Naive thymus-derived CD4-positive, alpha-beta T cell (primary cell): Measurements from ENCODE around the gene MAPKAP1. TPM values are rescaled to one million over a fixed set of nuclear protein-coding genes. Genes with fewer than 3 reads are reported as not detected.

Source experiments
- ATAC-seq: fragments of 150-1000 bp; cut with Tn5 transposase; 2 replicates; pipeline ENCODE4 v1.10.0; 2021; ENCODE audit warnings: mild to moderate bottlenecking, moderate library complexity
- CTCF ChIA-PET: fragments of 350-600 bp; sonication (Branson Sonifier 250); formaldehyde crosslinking; loops from one replicate; lab custom pipeline; 2021; ENCODE audit warnings: antibody characterized with exemption; lab: Charles Lee
- POLR2A ChIA-PET: fragments of 350-600 bp; sonication (Branson Sonifier 250); formaldehyde crosslinking; loops from one replicate; lab custom pipeline; 2021; ENCODE audit warnings: antibody characterized with exemption, inconsistent platforms; lab: Charles Lee
- DNase-seq, 9 donors: peaks; one replicate each; pipeline versions ENCODE4 v3.0.0 to v3.0.0-alpha.2; 2020 to 2022; ENCODE audit warnings: mixed read lengths in 1 of 9
- H3K27ac ChIP-seq: one replicate; pipeline ENCODE4 v1.7.0; 2013; ENCODE audit warnings: mild to moderate bottlenecking, low read depth, low read length, moderate library complexity
- H3K27me3 ChIP-seq, 2 donors: one replicate each; pipeline ENCODE4 v1.7.0; 2013; ENCODE audit warnings: low read length in 2 of 2, mild to moderate bottlenecking in 2 of 2, moderate library complexity in 2 of 2; ENCODE audit not compliant: control insufficient read depth in 2 of 2, insufficient read depth in 2 of 2
- H3K36me3 ChIP-seq, 3 experiments: 1 replicate in 2 of 3; 2 replicates in 1 of 3; pipeline ENCODE4 v1.7.0; 2013; ENCODE audit warnings: low read length in 3 of 3, mild to moderate bottlenecking in 3 of 3, moderate library complexity in 1 of 3; ENCODE audit not compliant: insufficient read depth in 3 of 3, control insufficient read depth in 2 of 3
- H3K4me1 ChIP-seq, 2 donors: one replicate each; pipeline ENCODE4 v1.7.0; 2013; ENCODE audit warnings: low read length in 2 of 2, mild to moderate bottlenecking in 2 of 2, moderate library complexity in 1 of 2; ENCODE audit not compliant: control insufficient read depth in 2 of 2, insufficient read depth in 2 of 2
- H3K4me3 ChIP-seq: 2 replicates; pipeline ENCODE4 v1.7.0; 2013; ENCODE audit warnings: mild to moderate bottlenecking, low read length
- H3K9me3 ChIP-seq, 3 experiments: 1 replicate in 2 of 3; 2 replicates in 1 of 3; pipeline ENCODE4 v1.7.0; 2013; ENCODE audit warnings: low read length in 3 of 3; ENCODE audit not compliant: control insufficient read depth in 2 of 3
- H3K27ac Mint-ChIP-seq, 9 donors: one replicate each; pipeline ENCODE4 v1.8.0; 2020 to 2022; ENCODE audit warnings: mixed read lengths in 9 of 9, mild to moderate bottlenecking in 8 of 9, moderate library complexity in 5 of 9, inconsistent platforms in 2 of 9
- H3K27me3 Mint-ChIP-seq, 5 donors: one replicate each; pipeline ENCODE4 v1.8.0; 2021 to 2022; ENCODE audit warnings: mixed read lengths in 5 of 5, mild to moderate bottlenecking in 1 of 5
- H3K36me3 Mint-ChIP-seq, 5 donors: one replicate each; pipeline ENCODE4 v1.8.0; 2020 to 2022; ENCODE audit warnings: mixed read lengths in 5 of 5, mild to moderate bottlenecking in 3 of 5, inconsistent platforms in 1 of 5
- H3K4me1 Mint-ChIP-seq, 7 donors: one replicate each; pipeline ENCODE4 v1.8.0; 2020 to 2022; ENCODE audit warnings: mixed read lengths in 7 of 7, mild to moderate bottlenecking in 3 of 7, inconsistent platforms in 1 of 7
- H3K4me3 Mint-ChIP-seq, 10 donors: one replicate each; pipeline ENCODE4 v1.8.0; 2020 to 2022; ENCODE audit warnings: mild to moderate bottlenecking in 10 of 10, mixed read lengths in 10 of 10, moderate library complexity in 6 of 10, inconsistent platforms in 2 of 10
- H3K9me3 Mint-ChIP-seq, 11 donors: one replicate each; pipeline ENCODE4 v1.8.0; 2020 to 2022; ENCODE audit warnings: mixed read lengths in 11 of 11, mild to moderate bottlenecking in 4 of 11, inconsistent platforms in 1 of 11, moderate library complexity in 1 of 11
- intact Hi-C, 2 donors: fragments of 100-400 bp; cut with micrococcal nuclease; formaldehyde crosslinking; loops; one replicate each; pipeline ENCODE4 v1.15.1; 2023
- polyA plus RNA-seq, 2 donors: library from polyadenylated mRNA; unstranded; fragments of 300-500 nt; fragmentation: Illumina TruSeq; gene quantifications; one replicate each; pipeline ENCODE4 v1.2.3, GENCODE V29; 2021
- total RNA-seq, 6 experiments: library from RNA in 5 of 6; stranded (reverse) in 5 of 6; gene quantifications; 1 replicate in 5 of 6; 2 replicates in 1 of 6; pipeline ENCODE4 v1.2.3 and lab custom pipeline; 2021 to 2026

MAPKAP1 gene
- total and polyA plus RNA-seq, 7 experiments from 2014 or later = 41.3 to 73.6 (median 55.8) TPM

- H3K4me1 ChIP-seq = peaks cover 0 to under 1% of the 10 kb centered on the region in 2 donors
- POLR2A ChIA-PET = no interaction called here
- no peaks in the 10 kb centered on the region for H3K9me3 Mint-ChIP-seq
- DNase-seq (no peak), ATAC-seq (no peak)
- H3K4me3 ChIP-seq = no peak overlapping the region
- CTCF ChIA-PET = no interaction called here
- no peaks in the 10 kb centered on the region for H3K9me3 ChIP-seq
- H3K27ac ChIP-seq = no peak overlapping the region
- no peak overlapping the region for H3K4me3 Mint-ChIP-seq
- H3K36me3 ChIP-seq = peaks cover 0 to 7% (median 0%) of the 10 kb centered on the region in 3 experiments
- no peaks in the 10 kb centered on the region for H3K27me3 Mint-ChIP-seq
- H3K4me1 Mint-ChIP-seq = peaks cover 0 to 24% (median 4%) of the 10 kb centered on the region in 7 donors
- peaks cover 3 to 33% (median 14%) of the 10 kb centered on the region in 5 donors for H3K36me3 Mint-ChIP-seq
- intact Hi-C loops = loop anchor here in 1 of 2 donors (2.0 kb wide), 1 partner anchor 15 kb away; no protein-coding TSS in a partner anchor
- H3K27ac Mint-ChIP-seq = peak overlapping the region in 1 of 9 donors; percentile 41
- H3K27me3 ChIP-seq = no peaks in the 10 kb centered on the region
These were observed 190.7 kb downstream of the MAPKAP1 start for GRCh38 chr9:125515983-125516940.

- Mint-ChIP-seq H3K9me3 (peaks cover 0 to 1% (median 0%) of the 10 kb centered on the region in 11 donors), H3K4me3 (no peak overlapping the region), H3K27ac (no peak overlapping the region), H3K36me3 (peaks cover 3 to 27% (median 8%) of the 10 kb centered on the region in 5 donors), H3K27me3 (no peaks in the 10 kb centered on the region), H3K4me1 (peaks cover 0 to 17% (median 4%) of the 10 kb centered on the region in 7 donors)
- H3K4me1 ChIP-seq = no peaks in the 10 kb centered on the region
- no peaks in the 10 kb centered on the region for H3K27me3 ChIP-seq
- peaks cover 0 to 7% (median 0%) of the 10 kb centered on the region in 3 experiments for H3K36me3 ChIP-seq
- intact Hi-C loops = no loop called here
- H3K27ac ChIP-seq = no peak overlapping the region
- no peaks in the 10 kb centered on the region for H3K9me3 ChIP-seq
- no peak overlapping the region for H3K4me3 ChIP-seq
- ChIA-PET POLR2A (interaction anchor here (0.8 kb wide), 1 partner anchor 492 kb away, joined by 3 read pairs; no protein-coding TSS in a partner anchor), CTCF (no interaction called here)
- DNase-seq = no peak
- ATAC-seq = no peak
These were observed 191.7 kb downstream of the MAPKAP1 start for GRCh38 chr9:125515281-125515680.

GRCh38 chr9:125514468-125514867 is 192.5 kb downstream of the MAPKAP1 start:
- no peaks in the 10 kb centered on the region for H3K27me3 ChIP-seq
- peaks cover 3 to 29% (median 7%) of the 10 kb centered on the region in 5 donors for H3K36me3 Mint-ChIP-seq

GRCh38 chr9:125513668-125514413 is 193.2 kb downstream of the MAPKAP1 start:
- Mint-ChIP-seq H3K27me3 (no peaks in the 10 kb centered on the region), H3K4me3 (peak overlapping the region in 1 of 10 donors; percentile 61), H3K27ac (peak overlapping the region in 2 of 9 donors; percentile 72 to 84), H3K9me3 (peaks cover 0 to 1% (median 0%) of the 10 kb centered on the region in 11 donors), H3K36me3 (peaks cover 3 to 29% (median 7%) of the 10 kb centered on the region in 5 donors), H3K4me1 (peaks cover 0 to 17% (median 4%) of the 10 kb centered on the region in 7 donors)
- H3K36me3 ChIP-seq = peaks cover 0 to 7% (median 0%) of the 10 kb centered on the region in 3 experiments
- H3K27me3 ChIP-seq = no peaks in the 10 kb centered on the region
- ChIA-PET POLR2A (no interaction called here), CTCF (interaction anchor here (1.1 kb wide), 1 partner anchor 11 kb away, joined by 4 read pairs; no protein-coding TSS in a partner anchor)
- DNase-seq (peak in 1 of 9 donors; percentile 35), ATAC-seq (no peak)
- no peak overlapping the region for H3K4me3 ChIP-seq
- H3K27ac ChIP-seq = no peak overlapping the region
- intact Hi-C loops = loop anchor here in 1 of 2 donors (1.0 kb wide), 1 partner anchor 7 kb away; no protein-coding TSS in a partner anchor
- H3K9me3 ChIP-seq = no peaks in the 10 kb centered on the region
- H3K4me1 ChIP-seq = no peaks in the 10 kb centered on the region

More at GRCh38 chr9:125514468-125514867, 192.5 kb downstream of the MAPKAP1 start:
- Mint-ChIP-seq H3K27ac (no peak overlapping the region), H3K9me3 (peaks cover 0 to 1% (median 0%) of the 10 kb centered on the region in 11 donors), H3K4me3 (no peak overlapping the region), H3K4me1 (peaks cover 0 to 17% (median 4%) of the 10 kb centered on the region in 7 donors), H3K27me3 (no peaks in the 10 kb centered on the region)
- H3K9me3 ChIP-seq = no peaks in the 10 kb centered on the region
- no peak overlapping the region for H3K27ac ChIP-seq
- no peak overlapping the region for H3K4me3 ChIP-seq
- CTCF ChIA-PET = no interaction called here
- ATAC-seq = no peak
- H3K36me3 ChIP-seq = peaks cover 0 to 7% (median 0%) of the 10 kb centered on the region in 3 experiments
- POLR2A ChIA-PET = no interaction called here
- intact Hi-C loops = no loop called here
- DNase-seq = no peak
- no peaks in the 10 kb centered on the region for H3K4me1 ChIP-seq

GRCh38 chr9:125513303-125513667 is 193.7 kb downstream of the MAPKAP1 start:
- Mint-ChIP-seq H3K4me3 (peak overlapping the region in 1 of 10 donors; percentile 60), H3K36me3 (peaks cover 3 to 29% (median 6%) of the 10 kb centered on the region in 5 donors), H3K4me1 (peaks cover 0 to 17% (median 4%) of the 10 kb centered on the region in 7 donors), H3K27me3 (no peaks in the 10 kb centered on the region), H3K27ac (peak overlapping the region in 1 of 9 donors; percentile 46), H3K9me3 (peaks cover 0 to 1% (median 0%) of the 10 kb centered on the region in 11 donors)
- Histone ChIP-seq H3K4me1 (no peaks in the 10 kb centered on the region), H3K4me3 (no peak overlapping the region), H3K27me3 (no peaks in the 10 kb centered on the region), H3K36me3 (peaks cover 0 to 7% (median 0%) of the 10 kb centered on the region in 3 experiments), H3K27ac (no peak overlapping the region), H3K9me3 (no peaks in the 10 kb centered on the region)
- intact Hi-C loops = loop anchor here in 1 of 2 donors (1.0 kb wide), 1 partner anchor 8 kb away; no protein-coding TSS in a partner anchor
- ChIA-PET POLR2A (no interaction called here), CTCF (interaction anchor here (1.1 kb wide), 1 partner anchor 11 kb away, joined by 4 read pairs; no protein-coding TSS in a partner anchor)
- no peak for DNase-seq
- ATAC-seq = no peak
